ENCODE data around the gene POTEG.
"Not testable (repeated sequence)": the region's sequence is repeated elsewhere in the genome, so short reads cannot be mapped to it uniquely, and the experiment has no call there.

The POTEG gene

DNA sequence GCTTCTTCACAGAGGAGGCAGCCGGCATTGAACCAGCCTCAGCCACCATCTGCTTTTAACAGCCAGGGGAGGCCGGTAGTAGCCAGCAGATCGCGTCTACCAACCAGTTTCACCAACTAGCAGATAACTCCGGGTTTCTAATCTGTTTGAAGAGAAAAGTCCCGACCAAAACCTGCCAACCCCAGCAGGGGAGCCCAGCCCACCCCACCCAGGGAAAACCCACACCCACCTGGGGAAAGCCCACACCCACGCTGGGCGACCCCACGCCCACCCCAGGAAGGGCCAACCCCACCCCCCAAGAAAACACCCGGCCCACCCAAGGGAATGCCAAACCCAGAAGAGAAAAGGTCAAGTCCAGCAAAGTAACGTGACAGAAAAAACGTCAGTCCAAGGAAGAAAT is at the start of gene POTEG:
POTEG (minus strand) TSS at position 101 of the 400 bp plus-strand sequence; CDS start at position 49, 52 bp downstream.
- DNase-seq, result not testable (repeated sequence)

DNA sequence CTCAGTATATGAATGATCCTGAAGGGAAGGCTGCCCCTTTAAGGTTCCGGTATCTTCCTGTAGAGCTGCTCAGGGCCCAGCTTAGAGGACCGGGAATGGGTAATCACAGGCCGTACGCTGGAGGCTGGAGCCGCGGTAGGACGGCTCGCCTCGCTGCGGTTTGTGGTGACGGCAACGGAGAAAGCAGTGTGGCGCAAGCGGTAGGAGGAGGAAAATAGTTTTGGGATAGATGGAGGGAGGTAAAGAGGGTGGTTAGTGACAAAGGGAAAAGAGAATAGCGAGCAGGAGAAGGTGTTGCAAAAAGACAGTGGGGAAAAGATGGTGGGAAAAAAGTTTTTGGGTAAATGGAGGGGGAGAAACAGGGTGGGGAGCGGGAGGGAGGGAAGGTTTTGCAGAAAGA is 48.0 kb upstream of the POTEG start:
- not testable (repeated sequence) for DNase-seq

DNA sequence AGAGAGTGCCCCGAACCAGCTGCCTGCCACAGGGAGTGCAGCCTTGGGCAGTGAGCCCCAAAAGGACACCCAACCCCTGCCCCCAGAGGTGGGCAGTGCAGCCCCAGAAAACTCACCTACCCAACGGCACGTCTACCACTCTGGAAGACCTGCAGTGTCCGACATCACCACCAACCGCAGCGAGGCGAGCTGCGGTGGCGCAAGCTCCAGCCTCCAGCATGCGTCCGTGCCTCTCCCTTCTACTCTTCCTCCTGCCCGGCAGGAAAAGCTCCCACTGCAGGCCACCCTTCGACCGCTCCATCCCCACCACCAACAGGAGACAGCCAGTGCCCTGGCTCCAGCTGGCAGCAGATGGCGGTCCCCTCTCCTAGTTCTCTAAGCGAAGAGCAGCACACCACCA is 47.3 kb upstream of the POTEG start:
- DNase-seq, result not testable (repeated sequence)

DNA sequence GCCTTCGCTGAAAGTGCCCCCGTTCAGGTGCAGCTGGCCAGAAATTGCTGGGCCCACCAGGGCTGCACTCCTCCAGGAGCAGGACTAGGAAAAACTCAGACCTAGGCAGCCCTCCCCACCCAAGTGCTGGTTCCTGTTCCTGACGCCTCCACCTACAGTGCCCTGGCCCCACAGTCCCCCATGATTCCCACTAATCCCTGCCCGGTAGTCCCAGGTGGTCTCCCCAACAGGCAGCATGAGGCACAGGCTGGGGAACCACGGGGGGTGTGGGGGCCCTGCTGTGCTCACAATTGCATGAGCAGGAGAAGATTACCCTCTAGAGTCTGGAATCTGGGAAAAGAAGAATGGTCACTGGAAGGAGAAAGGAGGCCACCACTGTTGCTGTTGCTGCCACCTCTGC is 46.4 kb upstream of the POTEG start:
- DNase-seq, result not testable (repeated sequence)

DNA sequence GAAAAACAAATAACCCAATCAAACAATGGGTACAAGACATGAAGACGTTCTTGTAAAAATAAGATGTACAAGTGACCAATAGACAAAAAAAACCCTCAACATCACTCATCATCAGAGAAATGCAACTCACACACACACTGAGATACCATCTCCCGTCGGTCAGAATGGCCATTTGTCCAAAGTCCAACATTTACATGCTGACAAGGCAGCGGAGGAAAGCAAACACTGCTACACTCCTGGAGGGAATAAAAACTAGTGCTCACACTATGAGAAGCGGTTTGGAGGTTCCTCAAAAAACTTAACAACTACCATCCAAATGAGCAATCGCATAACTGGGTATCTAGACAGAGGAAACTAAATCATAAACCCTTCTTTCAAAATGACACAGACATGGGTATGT is 11.6 kb upstream of the POTEG start:
- DNase-seq, result not testable (repeated sequence)

DNA sequence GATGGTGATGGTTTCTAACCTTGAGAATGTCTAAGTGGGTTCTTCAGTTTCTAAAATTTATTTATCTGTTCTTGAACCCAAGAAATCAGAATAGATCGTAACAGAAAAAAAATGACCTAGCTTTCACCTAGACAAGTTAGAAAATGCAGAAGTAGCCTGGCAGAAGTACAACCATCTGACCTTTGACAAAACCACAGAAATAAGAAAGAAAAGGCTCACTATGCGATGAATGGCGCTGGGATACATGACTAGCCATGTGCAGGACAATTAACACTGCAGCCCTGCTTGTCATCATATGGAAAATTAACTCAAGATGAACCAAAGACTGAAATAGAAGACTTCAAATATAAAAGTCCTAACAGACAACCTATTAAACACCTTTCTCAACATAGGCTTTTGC is 5.7 kb upstream of the POTEG start:
- not testable (repeated sequence) for DNase-seq

DNA sequence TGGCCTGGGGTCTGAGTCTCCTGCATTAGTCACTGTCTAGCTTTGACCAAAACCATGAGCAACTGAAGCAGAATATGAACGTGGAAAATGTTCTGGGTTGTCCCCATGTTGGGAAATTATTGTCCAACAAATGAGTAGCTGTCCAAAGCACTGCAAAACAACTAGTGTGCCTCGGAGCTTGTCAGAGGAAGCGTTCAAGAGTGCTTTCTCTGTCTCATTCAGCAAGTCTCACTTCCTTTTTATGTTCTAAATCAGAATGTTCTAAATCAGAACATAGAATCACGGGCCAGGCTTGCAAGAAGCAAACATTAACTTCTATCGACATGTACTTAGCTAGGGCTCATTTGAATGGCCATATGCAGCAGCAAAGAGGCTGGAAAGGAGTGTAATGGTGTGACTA is 5.1 kb upstream of the POTEG start:
- DNase-seq, result not testable (repeated sequence)

DNA sequence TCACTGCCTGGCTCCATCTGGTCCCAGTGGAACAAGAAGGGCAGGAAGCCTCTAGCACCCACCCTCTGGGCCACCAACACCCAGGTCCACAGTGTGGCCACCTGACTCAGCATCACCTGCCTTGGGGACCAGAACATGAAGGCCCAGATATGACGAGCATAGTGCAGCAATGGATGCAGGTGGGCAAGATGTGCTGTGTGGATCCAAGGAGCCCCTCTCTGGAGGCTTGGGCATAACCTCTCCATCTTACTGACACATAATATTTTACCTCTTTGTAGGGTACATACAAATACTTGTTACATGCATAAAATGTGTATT is 2.9 kb upstream of the POTEG start:
- DNase-seq, result not testable (repeated sequence)

DNA sequence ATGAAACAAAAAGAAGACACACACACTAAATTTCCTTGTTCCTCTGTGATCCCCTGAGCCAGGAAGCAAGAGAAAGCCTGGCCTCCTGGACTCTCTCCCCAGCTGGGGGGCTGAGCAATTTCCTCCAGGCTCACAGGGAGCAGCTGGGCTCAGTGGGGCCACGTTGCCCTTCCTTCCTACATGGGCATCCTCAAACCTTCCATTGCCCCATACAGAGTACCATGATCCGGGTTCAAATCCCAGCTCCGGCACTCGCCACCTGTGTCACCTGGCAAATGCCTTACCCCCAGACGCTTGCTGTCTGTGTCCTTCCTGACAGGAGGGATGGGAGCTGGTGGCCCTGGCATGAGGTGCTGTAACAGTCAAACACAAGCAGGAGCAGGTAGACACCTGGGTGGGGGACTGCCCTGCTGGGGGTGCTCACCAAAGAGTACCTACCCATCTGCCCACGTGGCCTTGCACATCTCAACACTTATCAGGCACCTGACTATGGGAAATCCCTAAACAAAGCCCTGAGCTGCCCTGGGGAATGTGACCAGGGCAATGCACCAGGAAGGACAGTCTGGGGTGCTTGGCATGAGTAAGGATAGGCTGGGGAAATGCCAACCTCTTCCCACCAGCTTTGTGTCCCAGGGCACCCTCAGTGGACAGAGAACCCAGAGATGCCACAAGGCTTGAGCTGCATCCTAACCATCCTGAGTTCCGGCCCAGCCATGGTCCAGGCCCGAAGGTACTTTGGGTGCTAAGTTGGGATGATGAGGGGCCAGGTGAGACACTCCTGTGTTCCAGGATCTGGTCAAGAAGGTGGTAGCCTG is 2.4 kb upstream of the POTEG start:
- not testable (repeated sequence) for DNase-seq

DNA sequence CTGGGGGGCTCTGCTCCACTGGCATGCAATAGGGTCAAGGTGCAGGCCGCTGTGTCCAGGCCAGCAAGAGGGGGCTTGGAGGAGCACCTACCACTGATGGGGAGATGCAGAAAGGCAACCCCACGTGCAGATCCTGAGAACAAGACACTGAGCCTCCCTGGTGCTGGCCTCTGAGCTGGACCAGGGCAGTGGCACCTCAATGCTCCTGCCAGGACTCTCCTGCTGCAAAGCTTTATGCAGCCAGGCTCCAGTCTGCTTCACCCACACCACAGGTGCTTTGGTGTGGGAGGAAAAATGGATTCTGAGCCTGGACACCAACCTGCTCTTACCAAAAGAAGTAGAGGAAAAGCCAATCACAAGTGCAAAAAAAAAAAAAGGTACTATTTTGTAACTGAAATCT is 1.7 kb upstream of the POTEG start:
- DNase-seq, result not testable (repeated sequence)

DNA sequence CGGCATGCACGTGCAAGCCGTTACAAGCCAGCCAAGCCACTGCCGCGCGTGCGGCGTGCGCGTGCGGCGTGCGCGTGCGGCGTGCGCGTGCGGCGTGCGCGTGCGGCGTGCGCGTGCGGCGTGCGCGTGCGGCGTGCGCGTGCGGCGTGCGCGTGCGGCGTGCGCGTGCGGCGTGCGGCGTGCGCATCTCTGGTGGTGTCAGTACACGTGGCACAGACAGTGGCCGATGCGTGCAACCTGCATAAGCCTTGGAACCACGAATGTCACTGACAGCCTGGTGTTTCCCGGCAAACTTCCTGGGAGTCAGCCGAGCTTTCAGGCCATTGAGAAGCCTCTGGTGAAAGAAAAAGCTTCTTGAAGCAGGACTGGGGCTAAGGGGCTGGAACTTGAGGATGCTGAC is 750 bp upstream of the POTEG start:
- not testable (repeated sequence) for DNase-seq

DNA sequence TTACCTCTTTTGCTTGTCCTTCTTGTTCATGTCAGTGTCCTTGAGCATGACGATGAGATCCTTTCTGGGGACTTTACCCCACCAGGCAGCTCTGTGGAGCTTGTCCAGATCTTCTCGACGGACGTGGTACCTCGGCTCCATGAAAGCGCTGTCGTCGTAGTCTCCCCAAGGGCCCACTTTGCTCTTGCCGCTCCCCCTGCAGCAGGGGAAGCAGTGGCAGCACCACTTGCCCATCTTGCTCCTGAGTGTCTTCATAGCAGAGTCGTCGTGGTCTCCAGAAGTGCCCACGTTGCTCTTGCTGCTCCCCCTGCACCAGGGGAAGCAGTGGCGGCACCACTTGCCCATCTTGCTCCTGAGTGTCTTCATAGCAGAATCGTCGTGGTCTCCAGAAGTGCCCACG is 376 bp downstream of the POTEG start:
- not testable (repeated sequence) for DNase-seq

DNA sequence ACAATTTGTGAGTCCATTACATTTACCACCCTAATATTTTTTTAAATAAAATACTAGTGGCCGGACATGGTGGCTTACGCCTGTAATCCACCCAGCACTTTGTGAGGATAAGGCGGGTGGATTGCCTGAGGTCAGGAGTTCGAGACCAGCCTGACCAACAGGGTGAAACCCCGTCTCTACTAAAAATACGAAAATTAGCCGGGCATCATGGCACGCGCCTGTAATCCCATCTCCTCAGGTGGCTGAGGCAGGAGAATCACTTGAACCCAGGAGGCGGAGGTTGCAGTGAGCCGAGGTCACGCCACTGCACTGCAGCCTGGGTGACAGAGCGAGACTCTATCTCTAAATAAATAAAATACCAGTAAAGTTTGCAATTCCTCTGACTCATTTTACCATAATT is 25.6 kb downstream of the POTEG start:
- DNase-seq, result not testable (repeated sequence)

DNA sequence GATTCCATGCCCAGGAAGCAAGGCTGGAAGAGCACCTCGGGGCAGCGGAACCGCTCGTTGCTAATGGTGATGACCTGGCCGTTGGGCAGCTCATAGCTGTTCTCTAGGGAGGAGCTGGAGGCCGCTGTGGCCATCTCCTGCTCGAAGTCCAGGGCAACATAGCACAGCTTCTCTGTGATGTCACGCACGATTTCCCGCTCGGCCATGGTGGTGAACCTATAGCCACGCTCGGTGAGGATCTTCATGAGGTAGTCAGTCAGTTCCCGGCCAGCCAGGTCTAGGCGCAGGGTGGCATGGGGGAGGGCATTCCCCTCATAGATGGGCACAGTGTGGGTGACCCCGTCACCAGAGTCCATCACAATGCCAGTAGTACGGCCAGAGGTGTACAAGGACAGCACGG is 32.0 kb downstream of the POTEG start:
- DNase-seq, result not testable (repeated sequence)

DNA sequence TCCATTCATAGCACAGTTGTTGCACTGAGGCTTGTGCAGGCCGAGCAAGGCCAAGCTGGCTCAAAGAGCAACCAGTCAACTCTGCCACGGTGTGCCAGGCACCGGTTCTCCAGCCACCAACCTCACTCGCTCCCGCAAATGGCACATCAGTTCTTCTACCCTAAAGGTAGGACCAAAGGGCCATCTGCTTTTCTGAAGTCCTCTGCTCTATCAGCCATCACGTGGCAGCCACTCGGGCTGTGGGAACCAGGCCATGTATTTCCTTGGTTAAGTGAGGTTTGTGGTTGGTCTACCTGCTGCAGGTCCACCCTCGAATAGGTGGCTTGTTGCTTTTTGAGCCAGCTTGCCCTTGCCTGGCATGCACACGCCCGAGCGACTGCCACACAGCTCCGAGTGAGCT is 39.4 kb downstream of the POTEG start:
- not testable (repeated sequence) for DNase-seq

DNA sequence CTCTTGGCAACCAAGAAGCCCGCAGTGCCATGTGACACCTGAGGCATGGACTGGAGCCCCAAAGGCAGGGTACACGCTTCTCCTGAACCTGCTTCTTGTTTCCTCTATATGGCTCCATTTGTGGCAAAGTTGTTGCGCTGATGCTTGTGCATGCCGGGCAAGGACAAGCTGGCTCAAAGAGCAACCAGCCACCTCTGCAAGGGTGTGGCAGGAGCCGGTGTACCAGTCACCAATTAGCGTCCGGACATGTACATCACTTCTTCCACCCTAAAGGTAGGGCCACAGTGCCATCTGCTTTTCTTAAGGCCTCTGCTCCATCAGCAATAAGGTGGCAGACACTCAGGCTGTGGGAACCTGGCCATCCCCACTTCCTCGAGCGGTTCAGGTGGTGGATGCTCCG is 43.9 kb downstream of the POTEG start:
- DNase-seq, result not testable (repeated sequence)

DNA sequence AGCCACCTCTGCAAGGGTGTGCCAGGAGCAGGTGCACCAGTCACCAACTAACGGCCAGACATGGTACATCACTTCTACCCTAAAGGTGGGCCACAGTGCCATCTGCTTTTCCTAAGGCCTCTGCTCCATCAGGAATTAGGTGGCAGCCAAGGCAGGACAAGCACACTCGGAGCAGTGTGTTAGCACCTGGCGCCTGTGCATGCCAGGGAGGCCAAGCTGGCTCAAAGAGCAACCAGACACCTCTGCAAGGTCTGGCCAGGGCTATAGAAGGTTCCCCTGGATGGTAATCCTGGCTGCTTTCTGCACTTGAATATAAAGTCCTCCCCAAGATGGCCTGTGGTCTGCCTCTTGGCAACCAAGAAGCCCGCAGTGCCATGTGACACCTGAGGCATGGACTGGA is 45.4 kb downstream of the POTEG start:
- not testable (repeated sequence) for DNase-seq

DNA sequence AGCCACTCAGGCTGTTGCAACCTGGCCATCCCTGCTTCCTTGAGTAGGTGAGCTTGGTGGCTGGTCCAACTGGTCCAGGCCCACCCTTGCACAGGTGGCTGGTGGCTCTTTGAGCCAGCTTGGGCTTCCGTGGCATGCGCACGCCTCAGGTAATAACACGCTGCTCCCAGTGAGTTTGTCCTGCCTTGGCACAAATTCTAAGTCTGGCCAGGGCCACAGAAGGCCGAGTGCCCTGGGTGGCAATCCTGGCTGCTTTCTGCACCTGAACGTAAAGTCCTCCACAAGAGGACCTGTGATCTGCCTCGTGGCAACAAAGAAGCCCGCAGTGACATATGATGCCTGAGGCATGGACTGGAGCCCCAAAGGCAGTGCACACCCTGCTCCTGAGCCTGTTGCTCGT is 47.1 kb downstream of the POTEG start:
- not testable (repeated sequence) for DNase-seq

DNA sequence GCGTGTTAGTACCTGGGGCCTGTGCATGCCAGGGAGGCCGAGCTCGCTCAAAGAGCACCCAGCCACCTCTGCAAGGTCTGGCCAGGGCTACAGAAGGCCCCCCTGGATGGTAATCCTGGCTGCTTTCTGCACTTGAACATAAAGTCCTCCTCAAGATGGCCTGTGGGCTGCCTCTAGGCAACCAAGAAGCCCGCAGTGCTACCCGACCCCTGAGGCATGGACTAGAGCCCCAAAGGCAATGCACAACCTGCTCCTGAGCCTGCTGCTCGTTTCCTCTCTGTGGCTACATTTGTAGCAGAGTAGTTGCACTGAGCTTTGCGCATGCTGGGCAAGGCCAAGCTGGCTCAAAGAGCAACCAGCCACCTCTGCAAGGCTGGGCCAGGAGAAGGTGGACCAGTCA is 47.8 kb downstream of the POTEG start:
- DNase-seq, result not testable (repeated sequence)

DNA sequence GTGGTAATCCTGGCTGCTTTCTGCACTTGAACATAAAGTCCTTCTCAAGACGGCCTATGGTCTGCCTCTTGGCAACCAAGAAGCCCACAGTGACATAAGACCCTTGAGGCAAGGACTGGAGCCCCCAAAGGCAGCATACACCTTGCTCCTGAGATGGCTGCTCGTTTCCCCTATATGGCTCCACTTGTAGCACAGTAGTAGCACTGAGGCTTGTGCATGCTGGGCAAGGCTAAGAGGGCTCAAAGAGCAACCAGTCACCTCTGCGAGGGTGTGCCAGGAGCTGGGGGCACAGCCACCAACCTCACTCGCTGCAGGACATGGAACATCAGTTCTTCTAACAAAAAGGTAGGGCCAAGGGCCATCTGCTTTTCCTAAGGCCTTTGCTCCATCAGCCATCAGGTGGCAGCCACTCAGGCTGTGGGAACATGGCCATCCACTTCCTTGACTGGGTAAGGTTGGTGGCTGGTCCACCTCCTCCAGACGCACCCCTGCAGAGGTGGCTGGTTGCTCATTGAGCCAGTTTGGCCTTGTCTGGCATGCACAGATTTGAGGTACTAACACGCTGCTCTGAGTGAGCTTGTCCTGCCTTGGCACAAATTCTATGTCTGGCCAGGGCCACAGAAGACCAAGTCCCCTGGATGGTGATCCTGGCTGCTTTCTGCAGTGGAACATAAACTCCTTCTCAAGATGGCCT is 49.9 kb downstream of the POTEG start:
- DNase-seq, result not testable (repeated sequence)

DNA sequence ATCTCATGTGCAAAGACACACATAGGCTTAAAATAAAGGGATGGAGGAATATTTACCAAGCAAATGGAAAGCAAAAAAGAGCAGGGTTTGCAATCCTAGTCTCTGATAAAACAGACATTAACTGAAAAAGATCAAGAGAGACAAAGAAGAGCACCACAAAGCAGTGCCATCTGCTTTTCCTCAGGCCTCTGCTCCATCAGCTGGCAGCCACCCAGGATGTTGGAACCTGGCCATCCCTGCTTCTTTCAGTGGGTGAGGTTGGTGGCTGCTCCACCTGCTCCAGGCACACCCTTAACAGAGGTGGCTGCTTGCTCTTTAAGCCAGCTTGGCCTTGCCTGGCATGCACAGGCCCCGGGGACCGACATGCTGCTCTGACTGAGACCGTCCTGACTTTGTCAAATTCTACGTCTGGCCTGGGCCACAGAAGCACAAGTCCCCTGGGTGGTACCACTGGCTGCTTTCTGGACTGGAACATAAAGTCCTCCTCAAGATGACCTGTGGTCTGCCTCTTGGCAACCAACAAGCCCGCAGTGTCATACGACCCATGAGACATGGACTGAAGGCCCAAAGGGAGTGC is 51.0 kb downstream of the POTEG start:
- DNase-seq, result not testable (repeated sequence)

DNA sequence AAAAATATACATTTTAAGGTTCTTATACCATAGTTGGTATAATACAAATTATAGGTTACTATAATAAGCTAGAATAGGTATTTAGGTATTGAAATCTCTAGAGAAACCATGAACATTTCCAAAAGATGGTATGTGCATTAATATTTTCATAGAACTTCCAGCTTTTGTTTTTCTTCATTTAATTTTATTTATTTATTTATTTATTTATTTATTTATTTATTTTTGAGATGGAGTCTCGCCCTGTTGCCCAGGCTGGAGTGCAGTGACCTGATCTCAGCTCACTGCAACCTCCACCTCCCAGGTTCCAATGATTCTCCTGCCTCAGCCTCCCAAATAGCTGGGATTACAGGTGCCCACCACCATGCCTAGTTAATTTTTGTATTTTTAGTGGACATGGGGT is 54.0 kb downstream of the POTEG start:
- not testable (repeated sequence) for DNase-seq

DNA sequence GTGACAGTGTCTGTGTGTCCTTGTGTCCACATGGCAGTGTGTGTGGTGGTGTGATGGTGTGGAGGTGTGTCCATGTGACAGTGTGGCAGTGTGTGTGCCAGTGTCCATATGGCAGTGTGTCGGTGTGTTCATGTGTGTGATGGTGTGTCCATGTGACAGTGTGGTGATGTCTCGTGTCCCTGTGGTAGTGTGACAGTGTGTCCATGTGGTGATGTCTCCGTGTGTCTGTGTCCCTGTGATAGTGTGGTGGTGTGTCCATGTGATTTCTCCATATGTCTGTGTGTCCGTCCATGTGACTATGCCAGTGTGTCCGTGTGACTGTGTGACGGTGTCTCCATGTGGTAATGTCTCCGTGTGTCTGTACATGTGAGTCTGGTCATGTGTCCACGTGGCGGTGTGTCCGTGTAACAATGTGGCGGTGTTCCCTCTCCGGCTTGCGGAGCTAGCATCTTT is 59.7 kb downstream of the POTEG start:
- DNase-seq, result not testable (repeated sequence)
